DMS114 treated with DMSO at 0.1 percent for 48 hours (cell line): ENCODE results near the gene ZNF296.
A peak's percentile ranks its signal among the peaks of the same experiment; 100 is the strongest.

Source experiments
- DNase-seq: peaks from one replicate; lab custom pipeline; 2025; ENCODE audit not compliant: unreplicated experiment; lab: John Stamatoyannopoulos, UW

The ZNF296 gene

DNA sequence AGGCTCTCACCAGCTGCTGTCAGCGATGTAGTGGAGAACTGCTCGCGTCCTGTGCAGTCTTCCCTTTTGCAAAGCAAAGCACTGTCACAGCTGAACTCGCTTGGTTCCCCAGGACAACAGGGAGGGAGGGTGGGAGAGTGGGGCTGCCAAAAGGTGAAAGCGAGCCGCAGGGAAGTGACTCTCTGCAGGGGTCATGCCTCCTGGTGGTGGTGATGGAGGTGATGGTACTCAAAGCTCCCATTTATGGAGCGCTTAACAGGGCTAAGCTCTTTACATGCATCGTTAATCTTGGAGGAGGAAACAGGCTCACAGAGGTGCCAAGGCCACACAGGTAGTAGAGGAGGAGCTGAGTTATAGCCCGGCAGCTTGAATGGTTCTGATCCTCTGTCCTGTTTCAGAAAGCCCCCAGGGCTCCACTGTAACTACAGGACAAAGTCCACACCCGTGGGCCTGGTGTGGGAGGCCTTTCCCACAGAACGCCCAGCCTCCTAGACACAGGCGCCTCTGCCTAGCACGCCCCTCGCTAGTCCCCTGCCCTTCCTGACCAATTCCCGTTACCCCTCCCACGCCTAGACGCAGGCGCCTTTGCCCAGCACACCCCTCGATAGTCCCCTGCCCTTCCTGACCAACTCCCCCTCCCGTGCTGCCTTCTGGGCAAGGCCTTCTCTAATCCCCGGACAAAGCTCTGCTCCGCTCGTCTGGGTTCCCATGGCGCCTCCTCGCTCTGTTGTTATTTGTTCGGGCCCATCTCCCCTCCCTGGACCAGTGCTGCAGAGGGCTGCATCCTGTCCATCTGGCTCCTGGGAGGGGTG, 27.4 kb upstream of the ZNF296 start:
- DNase-seq, result no peak

DNA sequence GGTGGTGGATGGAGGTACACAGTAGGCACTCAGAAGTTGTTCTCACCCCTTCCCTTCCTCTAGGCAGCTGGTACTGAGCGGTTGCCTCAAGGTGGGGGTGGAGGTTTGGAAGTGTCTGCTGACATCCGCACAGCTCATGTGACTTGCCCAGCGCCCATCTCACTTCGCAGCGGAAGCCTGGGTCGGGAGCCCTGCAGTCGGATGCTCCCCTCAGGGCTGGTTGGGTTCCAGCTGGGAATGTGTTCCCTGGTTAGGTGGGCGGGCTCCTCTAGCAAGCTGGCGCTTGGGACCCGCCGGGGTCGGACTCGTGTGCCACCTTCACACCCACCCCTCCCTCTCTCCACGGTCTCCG, 26.9 kb upstream of the ZNF296 start:
- no peak for DNase-seq

DNA sequence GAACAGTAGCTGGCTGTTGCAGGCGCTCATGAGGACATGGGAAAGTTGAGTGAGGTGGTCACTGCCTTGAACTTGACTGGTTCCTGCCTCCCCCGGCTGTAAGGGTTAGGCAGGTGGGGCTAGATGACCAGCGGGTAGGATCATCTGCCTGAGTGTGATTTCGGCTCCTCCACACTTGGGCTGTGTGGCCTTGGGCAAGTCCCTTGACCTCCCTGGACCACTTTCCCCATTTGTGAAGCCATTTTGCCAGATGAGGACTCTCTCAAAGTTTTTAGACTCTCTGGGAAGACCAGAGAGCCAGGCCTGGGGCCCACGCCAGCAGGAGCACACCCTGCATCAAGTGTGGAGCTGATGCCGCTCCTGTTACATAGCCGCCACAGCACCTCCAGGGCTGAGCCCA, 26.2 kb upstream of the ZNF296 start:
- no peak for DNase-seq

DNA sequence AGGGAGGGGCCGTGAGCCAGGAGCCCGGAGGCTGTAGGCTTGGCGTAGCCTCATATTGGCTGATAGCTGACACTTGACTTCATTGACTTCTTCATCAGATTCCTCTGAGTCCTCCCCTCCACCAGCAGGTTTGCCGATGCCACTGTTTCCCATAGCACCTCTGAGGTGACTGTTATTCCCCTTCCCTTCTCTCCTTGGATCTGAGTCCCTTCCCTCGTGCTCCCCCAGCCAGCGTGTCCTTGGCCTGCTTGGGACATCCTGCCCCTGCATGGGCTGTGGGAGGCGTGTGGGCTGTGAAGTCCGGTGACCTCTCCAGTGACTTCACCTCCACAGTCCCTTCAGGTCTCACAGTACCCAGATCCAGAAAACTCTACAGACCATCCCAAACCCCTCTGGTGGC, 25.5 kb upstream of the ZNF296 start:
- no peak for DNase-seq

DNA sequence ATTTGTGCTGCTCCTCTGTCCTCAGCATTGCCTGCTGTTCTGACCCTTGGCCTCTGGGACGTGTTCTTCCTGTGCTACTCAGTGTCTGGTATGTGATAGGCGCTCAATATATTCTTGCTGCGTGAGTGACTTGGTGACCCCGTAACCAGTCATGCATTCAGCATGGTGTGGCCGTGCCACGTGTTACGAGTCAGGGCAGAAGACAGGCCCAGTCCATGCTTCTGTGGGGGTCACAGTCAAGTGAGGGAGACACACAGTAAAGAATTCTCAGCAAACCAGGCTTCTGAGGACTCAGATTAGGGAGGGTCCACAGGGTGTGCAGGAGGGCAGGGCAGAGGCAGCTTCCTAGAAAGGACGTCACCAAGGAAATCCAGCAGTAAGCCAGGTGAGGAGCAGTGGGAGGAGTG, 24.6 kb upstream of the ZNF296 start:
- no peak for DNase-seq

DNA sequence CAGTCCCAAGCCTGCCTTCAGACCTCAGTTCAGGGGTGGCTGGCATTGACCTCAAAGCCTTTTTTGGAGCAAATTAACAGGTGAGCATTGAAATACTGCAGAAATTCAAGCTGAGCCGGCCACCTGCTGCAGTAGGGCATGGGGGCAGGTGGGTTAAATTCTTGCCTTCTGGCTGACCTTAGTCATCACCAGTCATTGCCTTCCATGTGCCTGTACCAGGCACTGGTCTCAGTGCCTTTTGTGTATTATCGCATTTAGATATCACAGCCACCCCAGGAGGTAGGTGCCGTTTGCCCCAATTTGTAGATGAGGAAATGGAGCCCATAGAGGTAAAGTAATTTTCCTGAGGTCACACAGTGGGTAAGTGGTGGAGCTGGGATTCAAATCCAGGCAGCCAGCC, 23.9 kb upstream of the ZNF296 start:
- no peak for DNase-seq

DNA sequence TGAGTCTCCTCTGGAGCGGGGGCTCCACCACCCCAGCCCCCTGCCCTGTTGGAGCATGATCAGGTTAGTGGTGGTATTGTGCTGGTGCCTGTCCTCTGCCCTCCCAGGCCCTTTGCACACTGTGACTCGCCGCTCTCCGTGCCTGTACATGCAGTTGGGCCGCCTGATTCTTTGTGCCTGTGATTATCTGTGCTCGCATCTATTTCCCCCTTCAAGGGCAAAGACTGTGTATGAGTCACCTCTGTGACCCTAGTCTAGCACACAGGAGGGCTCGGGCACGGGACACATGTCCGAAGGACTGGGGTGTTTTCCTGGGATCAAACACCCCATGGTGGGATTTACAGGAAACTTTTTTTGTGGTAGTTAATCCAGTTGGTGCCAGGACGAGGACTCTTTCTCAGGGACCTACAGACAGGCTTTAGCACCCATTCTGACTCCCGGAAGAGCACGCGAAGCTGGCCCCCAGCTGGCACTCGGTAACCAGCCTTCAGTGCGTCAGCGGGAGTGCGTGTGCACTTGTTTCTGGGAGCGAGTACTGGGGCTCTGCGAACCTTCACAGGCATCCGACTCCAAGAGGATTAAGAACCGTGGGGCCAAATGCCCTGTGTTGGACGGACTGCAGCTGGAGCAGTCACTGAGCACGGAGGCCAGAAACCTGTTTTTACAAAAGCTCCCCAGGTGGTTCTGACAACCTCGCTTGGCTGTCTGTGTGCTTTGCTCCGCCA, 23.4 kb upstream of the ZNF296 start:
- DNase-seq, result no peak

DNA sequence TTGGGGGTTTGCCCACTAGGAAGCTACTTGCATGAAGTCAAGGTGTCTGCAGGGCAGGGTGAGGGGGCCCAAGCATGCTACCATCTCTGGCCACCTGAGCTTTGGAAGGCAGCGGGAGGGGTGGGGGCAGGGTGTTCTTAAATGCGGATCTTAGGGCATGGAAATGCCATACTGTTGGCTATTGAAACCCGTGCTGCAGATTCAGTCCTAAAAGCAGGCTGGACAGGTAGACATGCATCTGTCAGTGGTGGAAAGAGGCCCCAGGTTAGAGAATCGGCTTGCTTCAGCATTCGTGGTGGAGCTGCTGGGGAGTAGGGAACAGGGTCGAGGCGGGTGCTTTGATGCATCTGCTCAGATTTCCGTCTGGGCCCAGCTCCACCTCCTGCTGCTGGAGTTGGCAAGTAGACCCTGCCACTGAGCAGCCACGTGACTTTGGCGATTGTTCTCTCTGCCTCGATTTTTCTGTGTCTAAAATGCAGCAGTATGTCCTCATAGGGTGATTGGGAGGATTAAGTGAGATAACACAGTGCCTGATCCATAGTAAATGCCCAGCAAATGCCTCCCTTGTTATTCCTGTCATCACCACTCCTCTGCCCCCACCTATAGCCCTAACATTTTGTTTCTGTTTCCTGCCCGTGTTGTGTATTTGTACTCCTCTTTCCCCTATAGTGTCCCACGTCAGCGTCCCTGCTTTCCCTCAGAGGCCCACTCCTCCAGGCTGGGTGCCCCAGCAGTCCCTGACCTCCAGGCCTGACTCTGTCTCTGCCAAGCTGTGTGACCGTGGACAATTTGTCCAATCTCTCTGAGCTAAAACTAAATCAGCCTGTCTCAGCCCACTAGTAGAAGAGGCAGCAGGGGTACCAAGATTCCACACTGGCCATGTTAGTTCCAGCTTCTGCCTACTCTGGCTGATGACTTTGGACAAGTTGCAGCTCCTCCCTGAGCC, 22.5 kb upstream of the ZNF296 start:
- no peak for DNase-seq

DNA sequence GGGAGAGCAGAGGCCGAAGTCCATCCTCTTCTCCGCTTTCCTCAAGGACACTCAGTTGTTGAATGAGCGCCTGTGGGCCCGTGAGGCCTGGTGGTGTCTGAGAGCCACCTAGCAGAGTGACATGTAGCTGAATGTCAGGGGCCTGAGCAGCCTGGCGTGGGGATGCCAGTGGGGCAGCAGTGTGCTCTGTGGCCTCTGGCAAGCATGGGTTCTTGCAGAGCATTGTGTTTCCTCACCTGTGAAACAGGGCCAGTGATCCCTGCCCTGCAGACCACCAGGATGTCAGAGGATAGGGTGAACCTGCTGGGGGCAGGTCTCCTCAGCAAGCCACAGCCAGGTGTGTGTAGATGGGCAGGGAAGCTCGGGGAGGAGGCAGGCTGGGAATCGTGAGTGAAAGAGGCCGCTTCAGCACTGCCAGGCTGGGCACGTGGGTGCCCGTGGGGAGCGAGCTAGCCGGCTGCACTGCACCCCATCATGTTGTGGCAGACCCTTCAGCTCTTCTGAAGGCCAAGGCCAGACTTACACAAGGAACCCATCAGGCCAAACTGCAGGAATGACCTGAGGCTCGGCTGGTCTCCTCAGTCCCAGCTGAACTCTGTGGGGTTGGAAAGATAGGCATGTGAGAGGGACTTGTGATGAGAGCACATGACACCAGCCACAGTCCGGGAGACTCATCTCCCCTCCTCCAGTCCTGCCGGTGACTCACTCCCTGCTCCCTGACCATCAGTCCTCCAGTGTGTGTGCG, 21.7 kb upstream of the ZNF296 start:
- no peak for DNase-seq

DNA sequence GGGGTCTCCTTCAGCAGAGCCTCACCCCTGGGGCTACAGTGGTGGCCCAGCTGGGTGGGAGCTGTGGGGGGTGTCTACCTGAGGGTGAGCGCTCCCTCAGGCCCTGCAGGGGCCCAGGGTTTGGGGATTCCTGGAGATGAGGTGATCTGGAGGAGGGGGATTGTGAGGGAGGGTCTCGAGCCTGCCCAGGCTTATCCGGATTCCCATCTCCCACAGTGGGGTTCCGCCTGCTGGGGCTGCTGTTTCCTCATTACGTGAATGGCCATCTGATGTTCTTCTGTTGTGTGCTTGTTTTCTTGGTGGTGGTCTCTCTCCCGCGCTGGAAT, 21.1 kb upstream of the ZNF296 start:
- DNase-seq, result no peak

DNA sequence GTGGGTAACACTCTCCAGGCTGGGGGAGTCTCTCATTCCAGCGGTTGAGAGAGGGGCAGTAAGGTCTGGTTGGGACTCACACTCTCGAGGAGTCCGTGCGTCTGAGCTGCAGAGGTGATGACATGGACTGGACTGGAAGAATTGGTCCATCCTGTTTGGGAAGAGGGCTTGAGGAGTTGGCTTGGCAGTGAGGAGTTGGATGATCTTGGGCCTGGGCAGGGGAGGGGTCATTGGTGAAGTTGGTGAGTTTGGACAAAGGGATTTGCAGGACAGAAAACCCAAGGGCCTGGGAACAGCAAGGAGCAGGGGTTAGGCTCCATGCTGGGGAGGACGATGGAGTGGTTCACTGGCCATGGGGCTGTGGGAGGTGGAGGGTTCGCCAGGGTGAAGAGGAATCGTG, 20.4 kb upstream of the ZNF296 start:
- DNase-seq, result no peak

DNA sequence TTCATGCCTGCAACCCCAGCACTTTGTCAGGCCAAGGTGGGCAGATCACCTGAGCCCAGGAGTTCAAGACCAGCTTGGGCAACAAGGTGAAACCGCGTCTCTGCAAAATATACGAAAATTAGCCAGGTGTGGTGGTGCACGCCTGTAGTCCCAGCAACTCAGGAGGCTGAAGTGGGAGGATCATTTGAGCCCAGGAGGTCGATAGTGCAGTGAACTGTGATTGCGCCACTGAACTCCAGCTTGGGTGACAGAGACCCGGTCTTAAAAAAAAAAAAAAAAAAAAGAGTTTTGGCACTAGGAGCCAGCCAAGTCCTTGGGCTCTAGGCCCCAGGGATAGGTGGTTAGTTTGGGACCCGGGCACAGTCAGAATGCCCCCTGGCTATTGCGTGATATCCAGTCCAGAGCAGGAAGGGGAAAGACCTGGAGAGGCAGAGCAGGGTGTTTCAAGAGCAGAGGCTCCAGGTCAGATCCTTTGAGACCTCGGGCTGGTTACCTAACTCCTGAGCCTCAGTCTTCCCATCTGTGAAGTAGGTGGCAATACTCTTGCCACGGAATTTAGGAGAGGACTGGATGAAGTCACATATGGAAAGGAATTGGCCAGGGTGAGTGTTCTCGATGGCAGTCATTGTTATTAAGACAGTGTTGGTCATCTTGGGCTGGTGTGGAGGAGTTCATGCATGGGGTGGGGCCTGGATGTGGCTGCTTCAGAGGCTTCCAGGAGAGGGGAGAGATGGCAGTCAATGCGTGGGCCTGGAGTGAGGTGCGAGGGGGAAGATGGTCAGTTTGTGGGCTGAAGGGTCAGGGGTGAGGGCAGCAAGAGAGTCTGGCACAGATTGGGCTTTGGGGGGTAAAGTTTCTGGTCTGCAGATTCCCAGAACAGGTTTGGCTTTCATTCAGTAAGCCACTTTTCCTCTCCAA, 19.5 kb upstream of the ZNF296 start:
- no peak for DNase-seq

DNA sequence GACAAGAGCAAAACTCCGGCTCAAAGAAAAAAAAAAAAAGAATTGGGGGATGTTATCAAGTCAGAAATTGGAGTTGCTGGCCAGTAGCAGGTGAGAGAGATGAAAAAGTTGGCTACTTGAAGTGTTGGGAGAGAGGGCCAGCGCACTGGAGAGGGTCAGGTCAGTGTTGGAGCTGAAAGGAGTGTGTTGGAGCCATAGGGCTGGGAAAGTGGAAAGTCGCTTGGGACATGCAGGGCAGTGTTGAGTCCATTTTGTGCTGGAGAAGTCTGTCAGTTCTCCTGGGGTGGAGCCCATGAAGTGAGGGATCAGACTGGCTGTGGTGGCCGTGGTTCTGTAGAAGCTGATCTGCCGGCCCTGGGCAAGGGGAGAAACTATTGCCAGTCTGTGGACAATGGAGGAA, 18.4 kb upstream of the ZNF296 start:
- no peak for DNase-seq

DNA sequence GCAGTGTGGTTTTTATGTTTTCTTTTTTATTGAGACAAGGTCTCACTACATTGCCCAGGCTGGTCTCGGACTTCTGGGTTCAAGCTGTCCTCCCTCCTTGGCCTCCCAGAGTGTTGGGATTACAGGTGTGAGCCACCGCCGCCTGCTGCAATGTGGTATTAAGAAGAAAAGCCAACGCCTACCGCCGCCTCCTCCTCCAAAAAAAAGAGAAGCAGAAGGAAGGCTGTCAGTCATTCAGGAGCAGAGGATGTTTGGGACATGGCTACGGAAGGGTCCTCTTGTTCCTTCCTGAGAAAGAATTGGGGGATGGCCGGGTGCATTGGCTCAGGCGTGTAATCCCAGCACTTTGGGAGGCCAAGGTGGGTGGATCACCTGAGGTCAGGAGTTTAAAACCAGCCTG, 17.9 kb upstream of the ZNF296 start:
- no peak for DNase-seq

DNA sequence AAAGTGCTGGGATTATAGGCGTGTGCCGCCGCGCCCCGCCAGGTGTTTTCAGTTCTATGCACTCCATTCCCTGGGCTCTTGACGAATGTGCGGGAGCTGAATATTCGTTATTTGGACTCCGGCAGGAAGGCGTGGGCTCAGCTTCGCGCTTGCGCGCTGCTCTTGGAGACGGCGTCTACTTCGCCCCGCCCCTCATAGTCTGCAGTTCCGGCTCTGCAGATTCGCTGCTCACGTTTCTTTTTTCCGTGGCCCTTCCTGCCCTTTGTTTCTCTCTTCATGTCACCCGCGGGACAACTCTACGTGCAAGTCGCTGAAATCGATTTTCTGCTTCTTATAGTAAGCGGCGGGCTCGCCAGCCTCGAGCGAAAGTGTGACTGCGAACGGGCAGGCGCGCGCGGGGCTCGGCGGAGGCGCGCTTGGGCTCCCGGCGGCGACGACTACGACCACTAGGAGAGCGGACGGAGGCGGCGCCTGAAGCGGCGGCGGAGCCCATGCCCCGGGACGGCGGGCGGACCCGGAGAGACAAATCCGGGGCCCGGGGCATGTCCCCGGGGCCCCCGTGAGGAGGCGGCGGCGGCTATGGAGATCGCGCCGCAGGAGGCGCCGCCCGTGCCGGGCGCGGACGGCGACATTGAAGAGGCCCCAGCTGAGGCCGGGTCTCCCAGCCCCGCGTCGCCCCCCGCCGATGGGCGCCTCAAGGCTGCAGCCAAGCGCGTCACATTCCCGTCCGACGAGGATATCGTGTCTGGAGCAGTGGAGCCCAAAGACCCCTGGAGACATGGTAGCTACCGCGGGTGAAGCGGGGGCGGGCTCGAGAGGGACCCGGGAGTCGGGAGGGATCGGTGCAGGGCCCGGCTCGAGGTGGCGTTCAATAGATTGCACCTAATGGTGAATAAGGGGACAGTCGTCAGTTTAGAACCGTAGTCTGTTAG, 16.7 kb upstream of the ZNF296 start, which contains the start of gene PPP1R37:
PPP1R37 (plus strand) TSS at position 433 of the 932 bp plus-strand sequence; CDS start at position 580, 147 bp downstream.
- DNase-seq, result peak; percentile 77

DNA sequence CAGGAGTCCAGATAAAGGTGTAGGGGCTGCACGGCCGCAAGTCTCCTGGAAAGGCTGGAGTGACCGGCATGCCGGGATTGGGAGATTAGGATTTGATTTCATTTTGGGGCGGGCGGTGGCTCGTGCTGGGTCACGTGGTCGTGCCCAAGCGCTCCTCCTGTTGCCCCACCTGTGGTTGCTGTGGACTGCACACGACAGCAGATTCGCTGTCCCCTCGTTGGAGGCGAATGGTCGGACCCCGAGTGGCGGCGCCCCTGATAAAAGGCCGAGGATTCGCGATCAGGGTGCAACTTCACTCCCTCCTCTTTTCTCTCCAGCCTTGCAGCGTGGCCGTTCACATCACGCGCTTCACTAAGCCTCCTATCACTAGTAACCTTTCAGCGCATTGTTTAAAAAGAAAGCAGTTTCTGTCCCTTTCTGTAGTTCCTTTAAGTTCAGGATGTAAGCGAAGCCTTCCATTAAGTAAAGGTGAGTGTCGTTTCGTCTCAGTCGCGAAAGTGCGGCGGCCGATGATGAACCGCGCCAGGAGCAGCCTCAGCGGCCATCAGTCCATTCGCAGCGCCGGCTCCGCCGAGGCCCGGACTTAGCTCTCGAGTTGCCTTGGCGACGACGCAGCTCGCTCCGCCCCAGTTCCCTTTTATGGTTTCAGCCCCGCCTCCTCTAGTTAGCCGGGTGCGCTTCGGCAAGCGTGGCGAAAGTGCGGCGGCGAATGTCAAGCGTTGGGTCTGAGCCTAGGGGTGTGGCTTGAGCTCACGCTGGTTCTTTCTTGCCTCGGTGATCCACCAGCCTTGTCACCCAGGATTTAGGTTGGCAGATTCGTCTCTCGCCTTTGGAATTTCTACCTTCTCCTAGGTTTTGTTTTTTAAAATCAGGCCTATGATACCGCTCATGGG, 15.0 kb upstream of the ZNF296 start:
- DNase-seq, result peak; percentile 92

DNA sequence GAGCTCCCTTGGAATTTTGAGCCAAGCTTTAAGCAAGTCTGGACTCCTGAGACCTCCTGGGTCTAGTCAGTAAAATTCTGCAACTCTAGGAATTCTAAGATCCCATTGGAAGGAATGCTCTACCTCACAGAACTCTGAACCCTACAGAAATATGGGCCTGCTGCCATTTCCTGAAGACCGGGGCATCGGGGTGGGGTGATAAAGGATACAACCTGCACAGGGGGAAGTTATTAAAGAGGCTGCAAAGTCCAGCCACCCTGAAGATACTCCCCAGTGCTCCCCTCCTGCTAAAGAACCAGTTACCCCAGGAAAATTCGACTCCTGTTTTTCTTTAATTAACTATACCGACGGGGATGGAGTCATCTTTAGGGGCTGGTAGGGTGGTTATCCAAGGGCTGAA, 14.3 kb upstream of the ZNF296 start:
- DNase-seq, result no peak

DNA sequence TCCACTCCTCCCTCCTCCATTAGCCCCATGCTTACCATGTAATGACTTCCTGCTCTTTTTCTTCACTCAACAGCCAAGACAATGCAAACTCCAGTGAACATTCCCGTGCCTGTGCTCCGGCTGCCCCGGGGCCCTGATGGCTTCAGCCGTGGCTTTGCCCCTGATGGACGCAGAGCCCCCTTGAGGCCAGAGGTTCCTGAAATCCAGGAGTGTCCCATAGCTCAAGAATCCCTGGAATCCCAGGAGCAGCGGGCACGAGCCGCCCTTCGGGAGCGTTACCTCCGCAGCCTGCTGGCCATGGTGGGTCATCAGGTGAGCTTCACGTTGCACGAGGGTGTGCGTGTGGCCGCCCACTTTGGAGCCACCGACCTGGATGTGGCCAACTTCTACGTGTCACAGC, 13.8 kb upstream of the ZNF296 start:
- no peak for DNase-seq
